ENCODE results near the gene AWAT2. TPM values are rescaled to one million over a fixed set of nuclear protein-coding genes. Genes with fewer than 3 reads are reported as not detected.

Gene AWAT2
- total RNA-seq, 4 donors from 2014 or later, result not detected

- Histone ChIP-seq H3K4me3 (no peak overlapping the region), H3K36me3 (no peaks in the 10 kb centered on the region), H3K9me3 (no peaks in the 10 kb centered on the region), H3K4me1 (no peaks in the 10 kb centered on the region), H3K27ac (no peak overlapping the region), H3K27me3 (peaks cover 0 to 12% of the 10 kb centered on the region in 2 donors)
- 85 to 95% methylated on average over 2 to 3 of the region's 3 CpGs for WGBS, 2 donors
- DNase-seq (ENCODE audit: low spot score in 2 of 2), result no peak
- TF ChIP-seq POLR2A (IDR thresholded peaks at IDR 0.05) (no peak), EP300 (IDR thresholded peaks at IDR 0.05) (no peak), CTCF (IDR thresholded peaks at IDR 0.05) (no peak)
These were observed 332 bp downstream of the AWAT2 start for GRCh38 chrX:70049406-70049805.

- TF ChIP-seq POLR2A (IDR thresholded peaks at IDR 0.05), result no peak
- no peak for TF ChIP-seq EP300 (IDR thresholded peaks at IDR 0.05)
- no peak for TF ChIP-seq CTCF (IDR thresholded peaks at IDR 0.05)
- no peak overlapping the region for H3K27ac ChIP-seq
- no peaks in the 10 kb centered on the region for H3K9me3 ChIP-seq
- H3K36me3 ChIP-seq, result no peaks in the 10 kb centered on the region
- no peak overlapping the region for H3K4me3 ChIP-seq
- no peak for DNase-seq (ENCODE audit: low spot score in 2 of 2)
- peaks cover 0 to 12% of the 10 kb centered on the region in 2 donors for H3K27me3 ChIP-seq
- no peaks in the 10 kb centered on the region for H3K4me1 ChIP-seq
These were observed 2.8 kb downstream of the AWAT2 start for GRCh38 chrX:70046978-70047377.

- 71 to 85% methylated on average over 4 of the region's 4 CpGs for WGBS, 2 donors
- H3K27ac ChIP-seq, result no peak overlapping the region
- H3K9me3 ChIP-seq, result no peaks in the 10 kb centered on the region
- peaks cover 0 to 12% of the 10 kb centered on the region in 2 donors for H3K27me3 ChIP-seq
- no peak for DNase-seq (ENCODE audit: low spot score in 2 of 2)
- no peaks in the 10 kb centered on the region for H3K36me3 ChIP-seq
- no peaks in the 10 kb centered on the region for H3K4me1 ChIP-seq
- H3K4me3 ChIP-seq, result no peak overlapping the region
- TF ChIP-seq POLR2A (IDR thresholded peaks at IDR 0.05) (no peak), CTCF (IDR thresholded peaks at IDR 0.05) (no peak), EP300 (IDR thresholded peaks at IDR 0.05) (no peak)
These were observed 5.0 kb downstream of the AWAT2 start for GRCh38 chrX:70044541-70045245.

GRCh38 chrX:70043685-70044084, 6.1 kb downstream of the AWAT2 start:
- Histone ChIP-seq H3K9me3 (no peaks in the 10 kb centered on the region), H3K4me3 (no peak overlapping the region), H3K27ac (no peak overlapping the region), H3K4me1 (no peaks in the 10 kb centered on the region), H3K27me3 (peaks cover 0 to 10% of the 10 kb centered on the region in 2 donors), H3K36me3 (no peaks in the 10 kb centered on the region)
- no peak for TF ChIP-seq EP300 (IDR thresholded peaks at IDR 0.05)
- TF ChIP-seq CTCF (IDR thresholded peaks at IDR 0.05), result no peak
- TF ChIP-seq POLR2A (IDR thresholded peaks at IDR 0.05), result no peak
- 82 to 93% methylated on average over 4 to 9 of the region's 9 CpGs for WGBS, 2 donors
- DNase-seq (ENCODE audit: low spot score in 2 of 2), result no peak

- H3K9me3 ChIP-seq, result no peaks in the 10 kb centered on the region
- H3K4me1 ChIP-seq, result no peaks in the 10 kb centered on the region
- no peaks in the 10 kb centered on the region for H3K36me3 ChIP-seq
- H3K27ac ChIP-seq, result no peak overlapping the region
- H3K4me3 ChIP-seq, result no peak overlapping the region
- no peaks in the 10 kb centered on the region for H3K27me3 ChIP-seq
- no peak for TF ChIP-seq EP300 (IDR thresholded peaks at IDR 0.05)
- no peak for TF ChIP-seq POLR2A (IDR thresholded peaks at IDR 0.05)
- no peak for TF ChIP-seq CTCF (IDR thresholded peaks at IDR 0.05)
- 72 to 82% methylated on average over 5 to 11 of the region's 11 CpGs for WGBS, 2 donors
- DNase-seq (ENCODE audit: low spot score in 2 of 2), result no peak
These were observed 7.1 kb downstream of the AWAT2 start for GRCh38 chrX:70042399-70043371.
